Mesenteric fat pad (tissue), 1 donor: ENCODE data around the gene CFAP46. TPM values are rescaled to one million over a fixed set of nuclear protein-coding genes. Genes with fewer than 3 reads are reported as not detected.

Experiments
- DNase-seq: peaks from one replicate; pipeline ENCODE4 v3.0.0-alpha.2; 2020; ENCODE audit warnings: low spot score
- total RNA-seq: library from RNA; stranded (reverse); fragmentation: NEBNext Ultra II Directional; extraction: Animal tissue kit (Norgen Biotek cat#: 25700); gene quantifications from one replicate; pipeline ENCODE4 v1.2.1, GENCODE V29; 2021
- donor health status: DM: yes; HTN: yes; CAD: no.

Gene CFAP46
- total RNA-seq, 1 donor from 2014 or later: not detected

DNA sequence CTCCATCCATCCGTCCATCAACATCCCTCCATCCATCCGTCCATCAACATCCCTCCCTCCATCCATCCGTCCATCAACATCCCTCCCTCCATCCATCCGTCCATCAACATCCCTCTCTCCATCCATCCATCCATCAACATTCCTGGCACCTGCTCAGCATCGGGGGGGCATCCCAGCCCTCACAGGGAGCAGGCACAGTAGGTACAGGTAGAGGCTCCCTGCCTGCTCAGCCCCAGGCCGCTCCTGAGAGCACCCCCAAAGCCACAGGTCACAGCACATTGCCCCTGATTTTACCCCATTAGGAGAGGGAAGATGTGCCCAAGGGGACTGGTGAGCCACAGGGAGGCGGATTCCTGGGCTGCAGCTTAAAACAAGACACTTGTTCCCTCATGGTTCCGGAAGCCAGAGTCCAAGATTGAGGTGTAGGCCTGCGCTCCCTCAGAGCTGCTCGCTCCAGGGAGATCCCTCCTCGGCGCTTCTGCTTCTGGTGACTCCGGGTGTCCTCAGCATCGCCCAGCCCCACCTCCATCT, 21.1 kb upstream of the CFAP46 start:
- DNase-seq: peak; percentile 75

DNA sequence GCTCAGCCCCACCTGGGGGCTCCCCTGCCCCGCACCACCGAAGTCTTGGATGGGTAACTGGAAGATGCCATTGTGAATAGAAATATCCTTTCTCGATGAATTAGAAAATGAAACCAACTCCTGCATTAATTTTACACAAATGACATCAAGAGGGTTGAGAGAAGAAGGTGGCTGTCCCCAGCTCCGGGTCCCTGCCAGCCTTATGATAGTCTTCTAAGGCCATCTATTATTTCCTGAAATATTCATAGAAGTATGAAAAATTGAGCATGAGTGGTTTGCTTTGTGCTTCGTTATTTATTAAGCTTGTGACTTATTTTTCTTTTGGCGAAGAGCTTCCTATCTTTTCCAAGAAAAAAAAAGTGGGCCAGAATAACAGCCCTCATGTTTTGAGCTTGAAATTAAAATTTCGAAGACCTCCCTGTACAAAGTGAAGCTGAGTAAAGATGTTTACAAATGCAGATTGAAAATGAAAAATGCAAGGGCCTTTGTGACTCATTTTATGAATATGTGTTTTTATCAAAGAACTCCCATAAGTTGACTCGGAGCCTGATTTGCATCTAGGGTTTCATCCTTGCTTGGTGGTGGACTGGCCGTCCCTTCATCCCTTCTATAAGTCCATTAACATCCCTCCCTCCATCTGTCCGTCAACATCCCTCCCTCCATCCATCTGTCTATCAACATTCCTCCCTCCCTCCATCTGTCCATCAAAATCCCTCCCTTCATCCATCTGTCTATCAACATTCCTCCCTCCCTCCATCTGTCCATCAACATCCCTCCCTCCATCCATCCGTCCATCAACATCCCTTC, 20.5 kb upstream of the CFAP46 start:
- DNase-seq: peak; percentile 82

- DNase-seq: peak; percentile 89
Measured at GRCh38 chr10:132961787-132962622, 19.6 kb upstream of the CFAP46 start.

- peak; percentile 41 for DNase-seq
Measured at GRCh38 chr10:132961420-132961786, 19.0 kb upstream of the CFAP46 start.

DNA sequence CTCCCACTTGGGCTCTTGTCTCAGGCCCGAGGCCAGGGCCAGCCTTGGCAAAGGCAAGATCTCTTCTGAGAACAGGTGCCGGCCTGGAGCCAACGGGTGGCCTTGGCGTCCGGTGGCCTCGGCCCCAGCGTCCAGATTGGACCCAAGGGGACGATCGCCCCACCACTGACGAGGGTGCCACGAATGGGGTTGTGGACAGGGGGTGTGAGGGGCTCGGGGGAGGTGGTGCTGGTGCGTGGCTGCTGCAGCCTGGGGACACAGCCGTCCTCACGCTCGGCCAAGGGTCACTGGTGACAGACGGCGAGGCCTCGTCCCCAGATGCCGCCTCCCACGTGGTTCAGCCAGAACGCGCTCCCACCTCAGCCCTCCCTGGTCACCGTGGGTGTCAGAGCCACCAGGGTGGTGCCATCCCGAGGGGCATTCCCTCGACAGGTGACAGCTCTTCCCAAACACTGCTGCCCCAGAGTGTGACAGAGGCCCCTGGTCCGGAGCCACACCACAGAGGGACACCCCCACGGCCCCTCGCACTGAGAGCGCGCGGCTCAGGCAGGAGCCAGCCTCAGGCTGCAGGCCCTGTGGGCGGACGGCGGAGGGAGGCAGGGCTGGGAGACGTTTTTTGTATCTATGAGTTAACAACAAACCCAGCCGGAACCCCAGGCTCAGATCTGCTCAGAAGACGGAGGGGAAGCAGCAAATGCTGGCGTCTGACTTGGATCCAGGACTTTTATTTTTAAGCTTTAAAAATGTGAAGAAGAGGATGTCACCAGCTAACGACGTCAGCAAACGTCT, 18.5 kb upstream of the CFAP46 start:
- DNase-seq: peak; percentile 88

DNA sequence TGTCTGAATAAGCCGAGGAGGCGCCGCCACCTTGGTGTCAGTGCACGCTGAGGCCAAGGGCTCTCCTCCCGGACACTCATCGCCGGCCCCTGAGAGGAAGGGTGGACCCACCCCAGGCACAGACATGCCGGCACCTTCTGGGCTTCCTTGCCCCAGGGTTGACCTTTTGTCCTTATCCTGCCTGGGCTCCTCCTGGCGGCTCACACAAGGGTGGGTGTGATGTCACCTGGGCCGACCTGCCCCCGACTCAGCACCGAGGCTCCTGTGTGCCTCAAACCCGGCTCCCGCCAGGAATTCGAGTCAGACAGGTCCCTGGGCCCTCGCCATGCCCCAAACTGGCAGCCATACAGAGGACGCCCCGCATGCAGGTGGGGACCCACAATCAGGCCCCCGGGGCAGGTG, 17.7 kb upstream of the CFAP46 start:
- peak; percentile 87 for DNase-seq

- DNase-seq: peak; percentile 57
Measured at GRCh38 chr10:132959559-132959961, 17.2 kb upstream of the CFAP46 start.

DNA sequence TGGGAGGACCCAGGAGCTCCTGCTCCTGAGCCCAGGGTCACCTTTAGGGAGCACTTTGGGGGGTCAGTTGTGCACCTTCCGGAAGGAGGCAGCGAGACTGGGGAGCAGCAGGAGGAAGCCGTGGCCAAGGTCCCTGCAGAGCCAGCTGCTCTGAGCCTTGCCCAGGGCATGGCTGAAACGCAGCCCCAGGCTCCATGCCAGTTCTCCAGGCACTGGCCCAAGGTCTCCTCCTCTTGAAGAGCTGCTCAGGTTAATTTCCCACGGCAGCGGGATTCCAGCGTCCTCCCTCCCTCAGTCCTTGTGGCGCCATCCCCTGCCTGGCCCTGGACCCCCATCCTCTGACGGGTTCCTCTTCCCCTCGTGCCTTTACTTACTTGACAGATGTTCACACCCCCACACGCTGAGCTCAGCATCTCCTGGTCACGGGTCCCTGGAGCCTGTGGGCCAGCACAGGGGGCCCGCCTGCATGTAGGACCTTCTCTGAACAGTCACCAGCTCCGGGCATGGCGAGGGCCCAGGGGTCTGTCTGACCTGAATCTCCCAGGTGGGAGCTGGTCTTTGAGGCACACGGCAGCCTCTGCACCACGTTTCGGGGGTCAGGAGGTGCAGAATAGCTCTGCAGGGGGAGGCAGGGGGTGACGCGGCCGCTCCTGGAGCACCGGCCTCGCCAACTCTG, 16.7 kb upstream of the CFAP46 start:
- DNase-seq: peak; percentile 82

DNA sequence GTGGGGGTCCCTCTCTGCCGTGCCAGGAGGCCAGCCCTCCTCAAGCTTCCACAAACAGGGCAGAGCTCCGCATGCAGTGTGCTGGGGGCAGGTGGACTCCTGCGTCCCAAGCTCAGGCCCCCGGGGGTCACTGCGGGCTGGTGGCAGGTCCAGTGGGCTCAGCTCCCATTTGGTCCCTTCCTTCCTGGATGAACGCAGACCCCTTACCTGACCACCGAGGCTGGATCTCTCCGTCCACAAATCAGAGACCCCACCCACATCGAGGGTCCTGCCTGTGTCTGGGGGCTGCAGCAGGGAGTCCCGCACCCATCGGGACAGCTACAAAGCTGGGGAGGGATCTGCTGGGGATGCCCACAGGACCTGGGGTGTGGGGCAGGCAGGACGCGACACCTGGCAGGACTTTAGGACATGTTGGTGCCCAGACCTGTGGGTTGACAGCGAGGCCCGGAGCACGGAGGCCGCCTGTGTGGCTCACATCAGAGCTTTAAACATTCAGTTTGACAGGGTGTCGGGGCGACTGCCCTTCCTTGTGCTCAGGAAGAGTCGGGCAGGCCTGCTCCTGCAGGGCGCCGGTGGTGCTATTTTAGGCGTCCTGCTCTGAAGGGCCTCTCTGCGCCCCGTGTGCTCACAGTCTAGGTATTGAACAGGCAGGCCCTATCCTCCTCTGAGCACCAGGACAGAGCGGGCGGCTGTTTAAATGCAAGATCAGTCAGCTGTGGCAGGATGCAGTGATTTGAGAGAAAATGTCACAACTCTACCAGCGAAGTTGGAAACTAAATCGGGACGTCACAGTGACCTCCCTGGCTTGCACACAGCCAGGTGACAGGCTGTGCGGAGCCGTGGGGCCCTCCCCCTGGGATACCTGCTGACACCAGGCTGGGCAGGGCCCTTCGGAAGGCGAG, 15.9 kb upstream of the CFAP46 start:
- peak; percentile 80 for DNase-seq

GRCh38 chr10:132957131-132957530, 14.8 kb upstream of the CFAP46 start:
- DNase-seq: peak; percentile 77

DNA sequence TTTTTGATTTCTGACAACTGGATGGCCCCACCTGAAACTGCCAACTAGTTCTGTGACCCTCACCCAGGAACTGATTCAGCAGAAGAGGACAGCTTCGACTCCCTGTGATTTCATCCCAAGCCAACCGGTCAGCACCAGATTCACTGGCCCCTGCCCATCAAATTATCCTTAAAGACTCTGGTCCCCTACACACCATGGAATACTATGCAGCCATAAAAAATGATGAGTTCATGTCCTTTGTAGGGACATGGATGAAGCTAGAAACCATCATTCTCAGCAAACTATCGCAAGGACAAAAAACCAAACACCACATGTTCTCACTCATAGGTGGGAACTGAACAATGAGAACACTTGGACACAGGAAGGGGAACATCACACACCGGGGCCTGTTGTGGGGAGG, 13.9 kb upstream of the CFAP46 start:
- DNase-seq: peak; percentile 16

DNA sequence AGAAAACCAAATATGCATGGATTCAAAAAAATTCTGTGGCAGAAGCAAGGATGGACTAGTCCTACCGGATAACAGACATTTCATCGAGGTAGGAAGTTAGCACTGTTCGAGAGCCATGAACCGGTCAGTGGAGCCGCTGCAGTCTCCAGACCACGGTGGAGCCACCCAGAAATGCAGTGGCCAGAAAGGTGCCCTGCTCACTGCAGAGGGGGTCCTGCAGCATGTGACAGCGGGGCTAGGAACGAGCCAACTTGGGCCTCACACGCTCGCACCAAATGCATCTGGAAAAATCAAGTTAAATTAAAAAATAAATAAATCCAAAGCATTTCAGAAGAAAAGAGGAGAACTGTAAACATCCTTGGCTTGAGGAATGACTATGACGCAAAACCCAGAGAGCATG, 13.1 kb upstream of the CFAP46 start:
- peak; percentile 37 for DNase-seq

DNA sequence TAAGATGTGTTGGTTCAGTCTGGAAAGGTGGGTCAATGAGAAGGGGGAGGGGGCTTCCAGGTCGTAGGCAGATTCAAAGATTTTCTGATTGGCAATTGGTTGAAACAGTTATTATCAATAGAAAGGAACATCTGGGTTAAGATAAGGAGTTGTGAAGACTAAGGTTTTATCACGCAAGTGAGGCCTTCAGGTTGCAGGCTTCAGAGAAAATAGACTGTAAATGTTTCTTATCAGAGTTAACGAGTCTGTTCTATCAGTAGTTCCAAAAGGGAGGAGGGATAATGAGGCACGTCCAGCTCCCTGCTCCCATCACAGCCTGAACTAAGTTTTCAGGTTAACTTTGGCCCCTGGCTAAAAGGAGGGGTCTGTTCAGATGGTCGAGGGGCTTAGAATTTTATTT, 11.1 kb upstream of the CFAP46 start:
- no peak for DNase-seq

- peak; percentile 62 for DNase-seq
Measured at GRCh38 chr10:132951926-132952325, 9.6 kb upstream of the CFAP46 start.

GRCh38 chr10:132948351-132948750, 6.0 kb upstream of the CFAP46 start:
- peak; percentile 65 for DNase-seq

- no peak for DNase-seq
Measured at GRCh38 chr10:132947843-132948242, 5.5 kb upstream of the CFAP46 start.

GRCh38 chr10:132946806-132947546, 4.6 kb upstream of the CFAP46 start:
- DNase-seq: peak; percentile 18

GRCh38 chr10:132946311-132946710, 3.9 kb upstream of the CFAP46 start:
- DNase-seq: peak; percentile 89

DNA sequence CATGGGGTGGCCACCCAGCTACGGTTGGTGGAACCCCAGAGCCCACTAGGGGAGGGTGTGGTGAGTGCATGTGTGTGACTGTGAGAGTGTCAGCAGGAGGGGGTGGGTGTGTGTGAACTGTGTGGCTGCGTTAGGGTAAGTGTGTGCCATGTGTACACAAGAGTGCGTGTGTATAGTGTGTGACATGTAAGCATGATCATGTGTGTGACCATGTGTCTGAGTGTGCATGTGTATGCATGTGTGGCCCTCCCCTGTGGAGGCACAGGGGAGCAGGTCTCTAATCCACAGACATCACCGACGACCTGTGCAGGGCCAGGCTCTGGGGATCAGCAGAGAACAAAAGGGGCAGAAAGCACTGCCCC, 3.5 kb upstream of the CFAP46 start:
- peak; percentile 76 for DNase-seq
